A673 (cell line): Measurements from ENCODE around the gene H2BK1.

ENCODE experiments used
- CTCF ChIP-seq: fragments of 300-800, 200-600 bp; sonication (generic); conservative IDR thresholded peaks from 2 replicates; pipeline ENCODE4 v1.5.1; 2017; ENCODE audit warnings: low read depth, mild to moderate bottlenecking, antibody characterized with exemption, low read length, moderate library complexity, mixed read lengths
- EZH2 ChIP-seq: fragments of 200-600 bp; sonication (generic); IDR thresholded peaks from 2 replicates; pipeline ENCODE4 v1.6.1; 2017; ENCODE audit warnings: borderline replicate concordance, low read depth, mild to moderate bottlenecking, mixed read lengths, antibody characterized with exemption, low read length; ENCODE audit not compliant: poor library complexity, severe bottlenecking

DNA sequence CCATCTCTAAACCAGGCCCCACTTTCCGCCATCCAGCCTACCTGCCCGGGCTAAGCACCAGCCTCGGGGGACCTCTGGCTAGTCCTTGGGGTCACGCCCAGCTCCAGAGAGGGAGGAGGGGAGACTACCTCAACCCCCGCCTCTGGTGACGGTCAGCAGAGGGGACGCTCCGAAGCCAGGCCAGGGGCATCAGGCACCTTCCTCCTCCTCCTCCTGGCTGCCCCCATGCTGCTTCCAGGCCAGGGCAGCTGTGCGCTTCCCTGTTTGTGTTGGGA, 42.2 kb upstream of the H2BK1 start:
- no peak for TF ChIP-seq EZH2
- TF ChIP-seq CTCF, result no peak
